LNCaP clone FGC (cell line): ENCODE data around the gene MCUR1.
"Not testable (repeated sequence)": the region's sequence is repeated elsewhere in the genome, so short reads cannot be mapped to it uniquely, and the experiment has no call there.

Experiments
- DNase-seq: peaks from one replicate; pipeline ENCODE4 v3.0.0-alpha.2; 2011; ENCODE audit warnings: low read depth
- H3K4me3 ChIP-seq: 2 replicates; pipeline ENCODE4 v1.5.1; 2011; ENCODE audit warnings: mild to moderate bottlenecking, low read depth, low read length, control low read depth
- CTCF ChIP-seq: IDR thresholded peaks from 2 replicates; pipeline ENCODE4 v1.5.1; 2012; ENCODE audit warnings: mild to moderate bottlenecking; ENCODE audit not compliant: control insufficient read depth, insufficient read depth; ENCODE audit errors: extremely low read depth

MCUR1 gene

GRCh38 chr6:13776602-13777001 is 37.8 kb downstream of the MCUR1 start:
- no peak overlapping the region for H3K4me3 ChIP-seq
- no peak for TF ChIP-seq CTCF
- DNase-seq: no peak

- not testable (repeated sequence) for DNase-seq, H3K4me3 ChIP-seq
Measured at GRCh38 chr6:13775466-13775865, 38.9 kb downstream of the MCUR1 start.

GRCh38 chr6:13772358-13773030 is 41.9 kb downstream of the MCUR1 start:
- not testable (repeated sequence) for DNase-seq, H3K4me3 ChIP-seq

- no peak for DNase-seq
- TF ChIP-seq CTCF: peak; percentile 21
Measured at GRCh38 chr6:13769655-13770053, 44.7 kb downstream of the MCUR1 start.

GRCh38 chr6:13769034-13769654 is 45.2 kb downstream of the MCUR1 start:
- DNase-seq: no peak
- H3K4me3 ChIP-seq: no peak overlapping the region
- TF ChIP-seq CTCF: no peak

More at GRCh38 chr6:13769655-13770053, 44.7 kb downstream of the MCUR1 start:
- no peak overlapping the region for H3K4me3 ChIP-seq

GRCh38 chr6:13767121-13767808 is 47.1 kb downstream of the MCUR1 start:
- H3K4me3 ChIP-seq: no peak overlapping the region
- no peak for TF ChIP-seq CTCF
- no peak for DNase-seq

GRCh38 chr6:13766201-13766634 is 48.1 kb downstream of the MCUR1 start:
- TF ChIP-seq CTCF: no peak
- DNase-seq: no peak
- H3K4me3 ChIP-seq: no peak overlapping the region

GRCh38 chr6:13765570-13765969 is 48.8 kb downstream of the MCUR1 start:
- DNase-seq: no peak
- no peak for TF ChIP-seq CTCF
- H3K4me3 ChIP-seq: no peak overlapping the region
